Measurements from ENCODE around the gene PIGB.

Gene PIGB

GRCh38 chr15:55318588-55319494 lies at the start of gene PIGB, which contains the start of gene PIGBOS1:
PIGB (plus strand) TSS chr15:55319222; CDS start chr15:55319251, 29 bp downstream.
PIGBOS1 (minus strand) TSS chr15:55319123; CDS start chr15:55317792, 1,331 bp downstream.
- peak; percentile 10 to 22 for TF ChIP-seq CTCF (IDR thresholded peaks at IDR 0.05)
- intact Hi-C loops (cut with DNase I; ENCODE audit: low total_unique reads): no loop called here
- peak within 1 kb of the TSS; percentile 81 to 89 for H3K27ac ChIP-seq

GRCh38 chr15:55270291-55270690 lies 48.7 kb upstream of the PIGB start:
- Histone ChIP-seq H3K4me1 (no peaks in the 10 kb centered on the region), H3K9me3 (no peaks in the 10 kb centered on the region), H3K36me3 (peaks cover 4 to 5% (median 5%) of the 10 kb centered on the region in 3 donors), H3K4me3 (no peak overlapping the region), H3K27ac (no peak overlapping the region), H3K27me3 (no peaks in the 10 kb centered on the region)
- TF ChIP-seq CTCF (IDR thresholded peaks at IDR 0.05): no peak
- no peak for DNase-seq
- intact Hi-C loops (cut with DNase I; ENCODE audit: low total_unique reads): no loop called here

More at GRCh38 chr15:55318588-55319494, at the start of gene PIGB, which contains the start of gene PIGBOS1:
- DNase-seq: peak; percentile 84 to 91
- Histone ChIP-seq H3K27me3 (no peaks in the 10 kb centered on the region), H3K4me1 (peaks cover 0 to 37% (median 18%) of the 10 kb centered on the region in 4 donors), H3K4me3 (peak within 1 kb of the TSS; percentile 62 to 67), H3K36me3 (peaks cover 0 to 1% (median 0%) of the 10 kb centered on the region in 3 donors), H3K9me3 (no peaks in the 10 kb centered on the region)

- no peak for TF ChIP-seq CTCF (IDR thresholded peaks at IDR 0.05)
- no peak overlapping the region for H3K27ac ChIP-seq
Observed at GRCh38 chr15:55276324-55276723, 42.7 kb upstream of the PIGB start.

DNA sequence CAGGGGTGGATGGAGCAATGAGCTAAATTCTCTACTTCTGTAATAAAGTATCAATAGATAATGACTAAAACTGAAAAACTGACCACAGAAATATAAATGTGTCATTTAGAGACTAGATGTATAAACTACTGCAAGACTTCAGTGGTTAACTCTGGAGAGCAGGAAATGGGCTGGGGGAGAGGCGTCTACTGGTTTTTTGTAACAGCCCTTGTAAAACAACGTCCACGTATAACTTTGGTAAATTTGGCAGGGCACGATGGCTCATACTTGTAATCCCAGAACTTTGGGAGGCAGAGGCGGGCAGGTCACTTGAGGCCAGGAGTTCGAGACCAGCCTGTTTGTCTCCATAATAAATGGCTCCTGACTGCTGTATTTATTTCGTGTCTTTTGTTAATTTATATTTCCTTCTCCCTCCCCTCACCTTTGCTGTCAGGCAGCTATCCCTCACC lies 41.9 kb upstream of the PIGB start:
- intact Hi-C loops (cut with DNase I; ENCODE audit: low total_unique reads): no loop called here
- TF ChIP-seq CTCF (IDR thresholded peaks at IDR 0.05): no peak
- H3K4me3 ChIP-seq: no peak overlapping the region
- H3K27me3 ChIP-seq: no peaks in the 10 kb centered on the region
- H3K36me3 ChIP-seq: peaks cover 0 to 5% (median 0%) of the 10 kb centered on the region in 3 donors
- H3K4me1 ChIP-seq: peaks cover 0 to 14% (median 2%) of the 10 kb centered on the region in 4 donors
- DNase-seq: no peak
- H3K27ac ChIP-seq: no peak overlapping the region
- H3K9me3 ChIP-seq: no peaks in the 10 kb centered on the region

More at GRCh38 chr15:55276324-55276723, 42.7 kb upstream of the PIGB start:
- Histone ChIP-seq H3K27me3 (no peaks in the 10 kb centered on the region), H3K36me3 (peaks cover 0 to 5% (median 0%) of the 10 kb centered on the region in 3 donors), H3K9me3 (no peaks in the 10 kb centered on the region), H3K4me1 (peaks cover 0 to 7% (median 0%) of the 10 kb centered on the region in 4 donors), H3K4me3 (no peak overlapping the region)
- no peak for DNase-seq
- intact Hi-C loops (cut with DNase I; ENCODE audit: low total_unique reads): no loop called here

GRCh38 chr15:55277715-55278114 lies 41.3 kb upstream of the PIGB start:
- Histone ChIP-seq H3K4me1 (peaks cover 0 to 19% (median 5%) of the 10 kb centered on the region in 4 donors), H3K36me3 (peaks cover 0 to 5% (median 0%) of the 10 kb centered on the region in 3 donors), H3K4me3 (no peak overlapping the region), H3K9me3 (no peaks in the 10 kb centered on the region), H3K27me3 (no peaks in the 10 kb centered on the region), H3K27ac (no peak overlapping the region)
- intact Hi-C loops (cut with DNase I; ENCODE audit: low total_unique reads): no loop called here
- DNase-seq: no peak
- no peak for TF ChIP-seq CTCF (IDR thresholded peaks at IDR 0.05)

Data from tibial artery (tissue), 4 donors.